Dedifferentiated amniotic fluid mesenchymal stem cell (primary cell): ENCODE results near the gene DENND4C.
"Not testable (repeated sequence)": the region's sequence is repeated elsewhere in the genome, so short reads cannot be mapped to it uniquely, and the experiment has no call there.

Experiments used
- DNase-seq: peaks from one replicate; pipeline ENCODE4 v3.0.0-alpha.2; 2016; ENCODE audit errors: extremely low spot score

DENND4C gene

GRCh38 chr9:19372567-19372966 is 142.1 kb downstream of the DENND4C start:
- DNase-seq: no peak

- no peak for DNase-seq
Measured at GRCh38 chr9:19373527-19373926, 143.0 kb downstream of the DENND4C start.

- peak; percentile 18 for DNase-seq
Measured at GRCh38 chr9:19375538-19375937, 145.0 kb downstream of the DENND4C start.

- DNase-seq: no peak
Measured at GRCh38 chr9:19376931-19377330, 146.4 kb downstream of the DENND4C start.

GRCh38 chr9:19378164-19378563 is 147.7 kb downstream of the DENND4C start:
- DNase-seq: no peak

- no peak for DNase-seq
Measured at GRCh38 chr9:19378647-19379046, 148.2 kb downstream of the DENND4C start.

- DNase-seq: no peak
Measured at GRCh38 chr9:19379283-19379682, 148.8 kb downstream of the DENND4C start.

- no peak for DNase-seq
Measured at GRCh38 chr9:19379697-19380046, 149.2 kb downstream of the DENND4C start.

- DNase-seq: no peak
Measured at GRCh38 chr9:19380826-19381075, 150.3 kb downstream of the DENND4C start.

- DNase-seq: no peak
Measured at GRCh38 chr9:19381656-19382055, 151.2 kb downstream of the DENND4C start.

GRCh38 chr9:19385212-19385611 is 154.7 kb downstream of the DENND4C start:
- DNase-seq: not testable (repeated sequence)

GRCh38 chr9:19385786-19386501 is 155.5 kb downstream of the DENND4C start:
- DNase-seq: no peak

- no peak for DNase-seq
Measured at GRCh38 chr9:19386502-19387044, 156.1 kb downstream of the DENND4C start.

GRCh38 chr9:19387317-19387716 is 156.8 kb downstream of the DENND4C start:
- no peak for DNase-seq

- not testable (repeated sequence) for DNase-seq
Measured at GRCh38 chr9:19389539-19389938, 159.0 kb downstream of the DENND4C start.

- no peak for DNase-seq
Measured at GRCh38 chr9:19397845-19398244, 167.4 kb downstream of the DENND4C start.

GRCh38 chr9:19403231-19403630 is 172.7 kb downstream of the DENND4C start:
- DNase-seq: not testable (repeated sequence)

GRCh38 chr9:19404283-19405075 is 174.0 kb downstream of the DENND4C start:
- DNase-seq: no peak

- DNase-seq: no peak
Measured at GRCh38 chr9:19405771-19406170, 175.3 kb downstream of the DENND4C start.

GRCh38 chr9:19408316-19408692 is 177.8 kb downstream of the DENND4C start:
- no peak for DNase-seq

- DNase-seq: peak; percentile 53
Measured at GRCh38 chr9:19408693-19409400, 178.4 kb downstream of the DENND4C start, which contains the start of gene ACER2. Gene ACER2, plus strand, starts transcription at chr9:19409009. Its CDS starts 76 bp downstream, at chr9:19409085.

GRCh38 chr9:19409401-19410194 is 179.1 kb downstream of the DENND4C start:
- DNase-seq: no peak
